Fibroblast of lung (primary cell): ENCODE data around the gene YIF1B. TPM values are rescaled to one million over a fixed set of nuclear protein-coding genes. Genes with fewer than 3 reads are reported as not detected.

Experiments used
- DNase-seq, 2 donors: peaks; one replicate each; pipeline versions ENCODE4 v3.0.0 to v3.0.0-alpha.2; 2010; ENCODE audit warnings: low read depth in 2 of 2
- H2AFZ ChIP-seq: 2 replicates; pipeline ENCODE4 v1.5.1; 2012; ENCODE audit warnings: low read length, control low read depth, inconsistent platforms
- H3K27ac ChIP-seq: 2 replicates; pipeline ENCODE4 v1.5.1; 2011; ENCODE audit warnings: low read length, control low read depth; ENCODE audit not compliant: insufficient read depth
- H3K27me3 ChIP-seq: 2 replicates; pipeline ENCODE4 v1.5.1; 2011; ENCODE audit warnings: mild to moderate bottlenecking, low read length; ENCODE audit not compliant: control insufficient read depth, insufficient read depth
- H3K36me3 ChIP-seq: 2 replicates; pipeline ENCODE4 v1.5.1; 2011; ENCODE audit warnings: low read length; ENCODE audit not compliant: control insufficient read depth, insufficient read depth
- H3K4me1 ChIP-seq: 2 replicates; pipeline ENCODE4 v1.5.1; 2011; ENCODE audit warnings: low read length; ENCODE audit not compliant: control insufficient read depth, insufficient read depth; ENCODE audit errors: extremely low read depth
- H3K4me2 ChIP-seq: 2 replicates; pipeline ENCODE4 v1.5.1; 2011; ENCODE audit warnings: low read length, control low read depth; ENCODE audit not compliant: insufficient read depth; ENCODE audit errors: extremely low read depth
- H3K4me3 ChIP-seq, 4 experiments: fragments of 200-600 bp in 1 of 4; sonication (generic) in 1 of 4; replicated peaks in 1 of 4; 2 replicates each; pipeline ENCODE4 v1.5.1; 2011 to 2016; ENCODE audit warnings: low read length in 4 of 4, low read depth in 3 of 4, mild to moderate bottlenecking in 3 of 4, control low read depth in 2 of 4, inconsistent platforms in 1 of 4, mixed read lengths in 1 of 4; ENCODE audit not compliant: insufficient read depth in 1 of 4; ENCODE audit errors: control extremely low read depth in 1 of 4
- H3K79me2 ChIP-seq: 2 replicates; pipeline ENCODE4 v1.5.1; 2012; ENCODE audit warnings: mild to moderate bottlenecking, low read length, inconsistent platforms; ENCODE audit not compliant: control insufficient read depth, insufficient read depth
- H3K9ac ChIP-seq: 2 replicates; pipeline ENCODE4 v1.5.1; 2011; ENCODE audit warnings: mild to moderate bottlenecking, low read length, control low read depth; ENCODE audit not compliant: insufficient read depth
- H3K9me3 ChIP-seq: 2 replicates; pipeline ENCODE4 v1.5.1; 2012; ENCODE audit warnings: low read depth, low read length; ENCODE audit not compliant: control insufficient read depth, insufficient read depth
- H4K20me1 ChIP-seq: 2 replicates; pipeline ENCODE4 v1.5.1; 2011; ENCODE audit warnings: low read length; ENCODE audit not compliant: control insufficient read depth, insufficient read depth; ENCODE audit errors: extremely low read depth
- CTCF ChIP-seq, 2 donors: IDR thresholded peaks in 1 of 2; conservative IDR thresholded peaks in 1 of 2; 1 replicate in 1 of 2; 2 replicates in 1 of 2; pipeline ENCODE4 v1.5.1; 2011 to 2012; ENCODE audit warnings: low read length in 2 of 2, control low read depth in 1 of 2, inconsistent platforms in 1 of 2, low read depth in 1 of 2, mild to moderate bottlenecking in 1 of 2
- EZH2 ChIP-seq: IDR thresholded peaks from 2 replicates; pipeline ENCODE4 v1.5.1; 2012; ENCODE audit warnings: low read length, control low read depth, mild to moderate bottlenecking; ENCODE audit errors: missing control alignments
- polyA plus RNA-seq, 2 donors: library from polyadenylated mRNA; depleted of rRNA in 1 of 2; stranded (reverse) in 1 of 2; unstranded in 1 of 2; fragments of >200 nt; gene quantifications; 2 replicates each; pipeline ENCODE4 v1.2.1, GENCODE V29; 2011 to 2012; ENCODE audit warnings: missing spikeins in 1 of 2
- total RNA-seq: library from RNA; depleted of rRNA; stranded (reverse); fragments of >200 nt; gene quantifications from 2 replicates; pipeline ENCODE4 v1.2.1, GENCODE V29; 2014

The YIF1B gene
- total and polyA plus RNA-seq, 2 donors (not counting 1 experiment from before 2014, with no cell fraction given) = 73.3 to 96.5 TPM

GRCh38 chr19:38265921-38266429, 49.8 kb downstream of the YIF1B start:
- Histone ChIP-seq H3K27me3 (no peaks in the 10 kb centered on the region), H3K27ac (no peak overlapping the region), H3K4me1 (peaks cover 17% of the 10 kb centered on the region), H3K36me3 (no peaks in the 10 kb centered on the region), H3K4me3 (no peak overlapping the region), H4K20me1 (no peaks in the 10 kb centered on the region), H3K9me3 (no peaks in the 10 kb centered on the region), H3K9ac (no peak overlapping the region), H3K4me2 (no peak overlapping the region), H2AFZ (no peak overlapping the region), H3K79me2 (no peaks in the 10 kb centered on the region)
- no peak for TF ChIP-seq EZH2
- no peak for TF ChIP-seq CTCF (conservative IDR thresholded peaks at IDR 0.05 in 1 of 2, IDR thresholded peaks at IDR 0.05 in 1 of 2; ENCODE audit: low read depth in 1 of 2, low read length in 2 of 2)
- no peak for DNase-seq

- Histone ChIP-seq H4K20me1 (no peaks in the 10 kb centered on the region), H2AFZ (no peak overlapping the region), H3K36me3 (no peaks in the 10 kb centered on the region), H3K9me3 (no peaks in the 10 kb centered on the region), H3K79me2 (no peaks in the 10 kb centered on the region), H3K27me3 (no peaks in the 10 kb centered on the region), H3K4me3 (no peak overlapping the region), H3K4me1 (peaks cover 13% of the 10 kb centered on the region), H3K4me2 (no peak overlapping the region), H3K27ac (no peak overlapping the region), H3K9ac (no peak overlapping the region)
- peak in 1 of 2 donors; percentile 33 for DNase-seq
- TF ChIP-seq CTCF (conservative IDR thresholded peaks at IDR 0.05 in 1 of 2, IDR thresholded peaks at IDR 0.05 in 1 of 2; ENCODE audit: low read depth in 1 of 2, low read length in 2 of 2) (no peak), EZH2 (no peak)
Observed at GRCh38 chr19:38265213-38265861, 50.4 kb downstream of the YIF1B start.

GRCh38 chr19:38264486-38265212, 51.1 kb downstream of the YIF1B start, which contains the start of gene SPINT2:
TSS of gene SPINT2 (plus strand) at chr19:38264573. CDS start at chr19:38264893, 320 bp downstream.
- no peak within 1 kb of the TSS for H3K9ac ChIP-seq
- H3K27ac ChIP-seq = no peak within 1 kb of the TSS
- no peak for DNase-seq
- no peaks in the 10 kb centered on the region for H3K9me3 ChIP-seq
- no peaks in the 10 kb centered on the region for H3K36me3 ChIP-seq
- H3K4me3 ChIP-seq = peak within 1 kb of the TSS in 3 of 4 experiments; percentile 21 to 46 (median 26)
- H4K20me1 ChIP-seq = no peaks in the 10 kb centered on the region
- TF ChIP-seq EZH2 = no peak
- TF ChIP-seq CTCF (conservative IDR thresholded peaks at IDR 0.05 in 1 of 2, IDR thresholded peaks at IDR 0.05 in 1 of 2; ENCODE audit: low read depth in 1 of 2, low read length in 2 of 2) = no peak
- peaks cover 8% of the 10 kb centered on the region for H3K4me1 ChIP-seq
- H3K4me2 ChIP-seq = peak within 1 kb of the TSS; percentile 90
- H3K79me2 ChIP-seq = no peaks in the 10 kb centered on the region
- peak within 1 kb of the TSS; percentile 65 for H2AFZ ChIP-seq
- no peaks in the 10 kb centered on the region for H3K27me3 ChIP-seq
